Testis (tissue), 3 donors: ENCODE measurements around the gene BCL7A. TPM values are rescaled to one million over a fixed set of nuclear protein-coding genes. Genes with fewer than 3 reads are reported as not detected.
"Not testable (repeated sequence)": the region's sequence is repeated elsewhere in the genome, so short reads cannot be mapped to it uniquely, and the experiment has no call there.

Source experiments
- DNase-seq: peaks from one replicate; pipeline ENCODE4 v3.0.0-alpha.2; 2019
- H3K27ac ChIP-seq, 2 donors: fragments of 200-600 bp; sonication (generic); one replicate each; pipeline ENCODE4 v1.5.1; 2019
- H3K27me3 ChIP-seq: fragments of 200-600 bp; sonication (generic); one replicate; pipeline ENCODE4 v1.5.1; 2019
- H3K36me3 ChIP-seq: fragments of 200-600 bp; sonication (generic); one replicate; pipeline ENCODE4 v1.5.1; 2017; ENCODE audit warnings: low read depth; ENCODE audit errors: missing control alignments
- H3K4me1 ChIP-seq: fragments of 200-600 bp; sonication (generic); one replicate; pipeline ENCODE4 v1.5.1; 2019
- H3K4me3 ChIP-seq, 2 donors: fragments of 200-600 bp; sonication (generic); one replicate each; pipeline ENCODE4 v1.5.1; 2017 to 2019
- H3K9me3 ChIP-seq: fragments of 200-600 bp; sonication (generic); one replicate; pipeline ENCODE4 v1.5.1; 2017
- CTCF ChIP-seq, 3 experiments: fragments of 450-650 bp in 2 of 3; fragments of 200-600 bp in 1 of 3; sonication (generic) in 1 of 3; IDR thresholded peaks; one replicate each; pipeline ENCODE4 v1.5.1; 2016 to 2019; ENCODE audit warnings: antibody characterized with exemption in 3 of 3, mild to moderate bottlenecking in 2 of 3, moderate library complexity in 1 of 3
- POLR2A ChIP-seq: fragments of 450-650 bp; IDR thresholded peaks from one replicate; pipeline ENCODE4 v1.6.1; 2017; ENCODE audit warnings: antibody characterized with exemption, mild to moderate bottlenecking, moderate library complexity
- WGBS, 2 donors: methylation state at CpG; one replicate each; pipeline ENCODE4 v1.1.5; 2018; 5-methylcytosine and 5-hydroxymethylcytosine counted together
- intact Hi-C: fragments of 100-400 bp; cut with DNase I; formaldehyde crosslinking; loops from one replicate; pipeline ENCODE4 v1.15.1; 2023; ENCODE audit warnings: low total_unique reads
- polyA plus RNA-seq: library from polyadenylated mRNA; stranded (reverse); fragments of 350-450 nt; fragmentation: Illumina TruSeq; extraction: RNeasy Lipid Tissue Mini Kit (QIAGEN cat#74804); gene quantifications from one replicate; pipeline ENCODE4 v1.2.3, GENCODE V29; 2014; ENCODE audit warnings: low read depth, low replicate concordance; ENCODE audit not compliant: insufficient read depth
- total RNA-seq, 2 donors: library from RNA; depleted of rRNA; stranded (reverse); fragments of >200 nt; gene quantifications; one replicate each; pipeline ENCODE4 v1.2.3, GENCODE V29; 2016

The BCL7A gene
- total and polyA plus RNA-seq, 3 donors from 2014 or later: 5.9 to 11.1 (median 10.2) TPM

GRCh38 chr12:122051231-122051876 is 29.7 kb downstream of the BCL7A start:
- H3K4me3 ChIP-seq: no peak overlapping the region
- no peak for TF ChIP-seq POLR2A
- TF ChIP-seq CTCF (IDR thresholded peaks at IDR 0.05): no peak
- no peak for DNase-seq
- H3K27me3 ChIP-seq: no peaks in the 10 kb centered on the region
- no peaks in the 10 kb centered on the region for H3K9me3 ChIP-seq
- H3K4me1 ChIP-seq: peaks cover 15% of the 10 kb centered on the region
- 30 to 49% methylated on average over 7 to 14 of the region's 14 CpGs for WGBS, 2 donors
- peak overlapping the region in 1 of 2 donors; percentile 23 for H3K27ac ChIP-seq
- no peaks in the 10 kb centered on the region for H3K36me3 ChIP-seq
- intact Hi-C loops: loop anchor here (5.0 kb wide), 1 partner anchor 71 kb away; no protein-coding TSS in a partner anchor

- H3K27ac ChIP-seq: no peak overlapping the region
- H3K4me3 ChIP-seq: no peak overlapping the region
- TF ChIP-seq POLR2A (no peak), CTCF (IDR thresholded peaks at IDR 0.05) (no peak)
- H3K36me3 ChIP-seq: no peaks in the 10 kb centered on the region
- intact Hi-C loops: loop anchor here (5.0 kb wide), 1 partner anchor 70 kb away; no protein-coding TSS in a partner anchor
- H3K27me3 ChIP-seq: no peaks in the 10 kb centered on the region
- H3K4me1 ChIP-seq: peaks cover 15% of the 10 kb centered on the region
- H3K9me3 ChIP-seq: no peaks in the 10 kb centered on the region
- 86 to 88% methylated on average over 2 of the region's 2 CpGs for WGBS, 2 donors
- DNase-seq: no peak
Observed at GRCh38 chr12:122052285-122052684, 30.6 kb downstream of the BCL7A start.

GRCh38 chr12:122054842-122055520 is 33.3 kb downstream of the BCL7A start:
- intact Hi-C loops: loop anchor here (5.0 kb wide), 1 partner anchor 67 kb away; no protein-coding TSS in a partner anchor
- DNase-seq: no peak
- no peaks in the 10 kb centered on the region for H3K9me3 ChIP-seq
- TF ChIP-seq CTCF (IDR thresholded peaks at IDR 0.05) (no peak), POLR2A (no peak)
- 80 to 85% methylated on average over 15 to 27 of the region's 27 CpGs for WGBS, 2 donors
- no peaks in the 10 kb centered on the region for H3K36me3 ChIP-seq
- no peak overlapping the region for H3K27ac ChIP-seq
- H3K4me3 ChIP-seq: peak overlapping the region in 1 of 2 donors; percentile 29
- no peaks in the 10 kb centered on the region for H3K27me3 ChIP-seq
- H3K4me1 ChIP-seq: peaks cover 16% of the 10 kb centered on the region

- DNase-seq, H3K36me3 ChIP-seq, intact Hi-C loops: not testable (repeated sequence)
Observed at GRCh38 chr12:122056406-122056805, 34.7 kb downstream of the BCL7A start.

GRCh38 chr12:122057007-122057735 is 35.5 kb downstream of the BCL7A start:
- Histone ChIP-seq H3K9me3 (no peaks in the 10 kb centered on the region), H3K4me3 (no peak overlapping the region), H3K27me3 (no peaks in the 10 kb centered on the region), H3K36me3 (no peaks in the 10 kb centered on the region), H3K4me1 (peaks cover 15% of the 10 kb centered on the region), H3K27ac (no peak overlapping the region)
- TF ChIP-seq CTCF (IDR thresholded peaks at IDR 0.05) (no peak), POLR2A (no peak)
- 93 to 94% methylated on average over 9 to 11 of the region's 11 CpGs for WGBS, 2 donors
- DNase-seq: no peak
- intact Hi-C loops: no loop called here

More at GRCh38 chr12:122056406-122056805, 34.7 kb downstream of the BCL7A start:
- WGBS, 2 donors: 94 to 97% methylated on average over 7 of the region's 7 CpGs
- H3K9me3 ChIP-seq, H3K4me3 ChIP-seq, H3K27ac ChIP-seq, H3K27me3 ChIP-seq: not testable (repeated sequence)
- peaks cover 14% of the 10 kb centered on the region for H3K4me1 ChIP-seq
